Left hindlimb (tissue), 1 donor: ENCODE results near the gene C15orf62.

ENCODE experiments used
- DNase-seq: peaks from one replicate; pipeline ENCODE4 v3.0.0-alpha.2; 2018

Gene C15orf62

DNA sequence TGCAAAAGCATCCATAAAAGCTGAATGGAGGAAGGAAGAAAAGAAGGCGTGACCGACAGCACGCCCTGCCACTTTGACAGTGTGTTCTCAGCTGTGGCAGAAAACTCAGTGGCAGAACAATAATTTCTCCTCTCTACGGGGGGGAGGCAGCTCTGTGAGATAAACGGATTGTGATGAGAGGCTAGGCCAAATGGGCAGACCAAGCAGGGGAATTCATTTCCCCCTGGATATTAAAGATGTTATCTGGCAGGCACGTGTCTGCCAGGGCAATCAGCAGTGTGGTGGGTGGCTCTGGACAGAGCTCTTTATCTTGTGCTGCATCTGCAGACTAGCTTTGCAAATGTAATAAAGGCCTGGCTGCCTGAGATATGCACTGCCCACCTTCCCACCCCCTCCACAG lies 12.8 kb upstream of the C15orf62 start:
- no peak for DNase-seq

DNA sequence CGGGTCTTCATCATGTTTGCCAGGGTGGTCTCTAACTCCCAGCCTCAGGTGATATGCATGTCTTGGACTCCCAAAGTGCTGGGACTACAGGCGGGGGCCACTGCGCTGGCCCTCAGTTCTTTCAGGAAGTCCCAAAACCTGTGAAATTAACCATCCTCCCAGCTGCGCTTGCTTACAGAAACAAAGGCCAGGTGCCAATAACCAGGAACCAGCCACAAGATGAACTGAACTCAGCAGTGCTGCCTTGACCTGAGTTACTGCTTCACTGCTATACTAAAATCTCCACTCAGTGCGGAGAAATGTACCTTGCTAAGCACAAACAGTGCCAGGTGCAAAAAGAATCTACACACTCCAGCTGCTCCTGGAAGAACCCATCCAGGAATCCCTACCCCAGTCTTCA lies 9.8 kb upstream of the C15orf62 start:
- no peak for DNase-seq

DNA sequence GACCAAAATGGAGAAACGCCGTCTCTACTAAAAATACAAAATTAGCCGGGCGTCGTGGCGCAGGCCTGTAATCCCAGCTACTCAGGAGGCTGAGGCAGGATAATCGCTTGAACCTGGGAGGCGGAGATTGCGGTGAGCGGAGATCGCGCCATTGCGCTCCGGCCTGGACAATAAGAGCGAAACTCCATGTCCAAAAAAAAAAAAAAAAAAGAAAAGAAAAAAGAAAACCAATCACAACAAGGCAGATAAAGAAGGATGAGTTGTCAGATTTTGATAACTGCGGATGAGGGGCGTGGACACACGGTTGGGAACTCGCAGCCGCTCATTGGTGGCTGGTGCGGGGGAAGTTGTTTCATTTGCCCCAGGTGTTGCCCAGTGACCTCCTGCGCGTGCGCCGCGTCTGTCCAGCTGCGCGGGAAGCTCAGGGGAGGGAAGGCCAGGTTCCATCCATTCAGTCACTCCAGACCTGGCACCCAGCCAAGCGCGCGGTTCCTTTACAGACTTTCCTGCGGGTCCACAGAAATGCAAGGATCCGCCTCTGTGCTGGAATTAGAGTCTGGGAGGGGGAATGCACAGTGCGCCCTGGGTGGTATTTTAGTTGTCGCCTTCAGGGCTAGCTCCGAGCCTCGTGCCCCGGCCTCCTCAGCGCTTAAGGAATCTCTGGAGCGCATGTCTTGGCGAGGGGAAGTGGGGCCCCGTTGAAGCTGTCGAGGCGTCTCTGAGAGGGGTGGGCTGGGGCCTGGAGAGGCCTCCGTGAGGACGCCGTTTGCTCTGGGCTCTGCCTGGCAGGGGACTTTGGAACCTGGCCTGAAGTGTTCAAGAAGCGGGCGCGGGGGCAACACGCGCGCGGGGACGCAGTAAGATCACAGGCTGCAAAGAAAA lies 6.6 kb upstream of the C15orf62 start:
- peak; percentile 86 for DNase-seq

DNA sequence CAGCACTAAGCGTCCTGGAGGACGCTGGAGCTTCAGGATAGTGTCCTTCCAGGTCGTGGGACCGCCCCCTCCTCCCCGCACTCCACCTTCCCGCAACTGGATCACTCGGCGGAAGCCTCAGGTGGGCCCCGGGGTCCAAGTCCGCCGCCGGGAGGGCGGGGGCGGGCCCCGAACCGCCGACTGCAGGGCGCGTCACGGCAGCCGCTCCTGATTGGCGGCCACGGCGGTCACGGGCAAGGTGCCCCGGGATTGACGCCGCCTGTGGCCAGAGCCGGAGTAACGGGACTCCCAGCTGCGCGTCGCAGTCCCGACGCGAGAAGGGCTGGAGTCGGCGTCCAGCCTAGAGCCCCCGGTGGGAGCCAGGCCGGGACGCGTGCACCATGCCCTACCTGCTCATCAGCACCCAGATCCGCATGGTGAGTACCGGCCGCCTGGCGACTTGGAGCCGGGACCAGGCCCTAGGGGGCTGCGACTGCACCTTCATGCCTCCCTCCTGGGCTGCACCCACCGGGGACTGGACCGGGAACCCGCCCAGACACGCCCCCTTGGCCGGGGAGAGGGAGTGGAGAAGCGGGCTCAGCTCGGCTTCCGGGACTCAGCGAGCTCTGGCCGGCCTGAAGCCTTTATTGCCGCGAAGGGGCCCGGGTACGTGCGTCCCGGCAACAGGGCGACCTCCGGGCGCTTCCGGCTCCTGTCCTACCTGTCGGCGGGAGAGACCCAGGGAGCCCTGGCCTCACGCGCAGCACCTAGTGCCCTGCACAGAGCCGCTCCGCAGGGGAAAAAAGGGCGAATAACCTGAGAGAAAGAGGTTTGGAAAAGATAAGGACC lies 5.8 kb upstream of the C15orf62 start, which contains the start of gene GCHFR:
TSS of gene GCHFR (plus strand) at position 268 of the 828 bp plus-strand sequence. CDS start at position 381, 113 bp downstream.
- peak; percentile 87 for DNase-seq

DNA sequence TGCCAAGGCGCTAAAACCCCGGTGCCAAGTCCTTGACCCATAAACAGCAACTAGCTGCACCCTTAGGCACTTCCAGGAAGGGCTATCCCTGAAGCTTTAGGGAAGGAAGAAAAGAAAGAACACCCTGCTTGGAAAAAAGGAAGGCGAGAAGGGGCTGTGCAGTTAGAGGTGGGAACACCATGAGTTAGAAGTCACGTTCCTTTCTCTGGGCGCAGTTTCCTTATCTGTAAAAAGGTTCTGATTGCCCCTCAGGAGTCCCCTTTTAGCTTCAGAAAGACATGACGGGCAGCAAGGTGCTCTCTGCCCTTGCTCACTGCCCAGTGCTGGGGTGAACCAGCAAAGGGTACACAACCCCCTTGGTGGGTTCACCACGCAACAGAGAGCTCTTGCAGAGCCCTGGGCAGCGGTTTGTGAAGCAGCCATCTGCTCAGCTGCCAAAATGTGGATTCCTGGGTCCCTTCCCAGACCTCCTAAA lies 5.1 kb upstream of the C15orf62 start:
- no peak for DNase-seq

DNA sequence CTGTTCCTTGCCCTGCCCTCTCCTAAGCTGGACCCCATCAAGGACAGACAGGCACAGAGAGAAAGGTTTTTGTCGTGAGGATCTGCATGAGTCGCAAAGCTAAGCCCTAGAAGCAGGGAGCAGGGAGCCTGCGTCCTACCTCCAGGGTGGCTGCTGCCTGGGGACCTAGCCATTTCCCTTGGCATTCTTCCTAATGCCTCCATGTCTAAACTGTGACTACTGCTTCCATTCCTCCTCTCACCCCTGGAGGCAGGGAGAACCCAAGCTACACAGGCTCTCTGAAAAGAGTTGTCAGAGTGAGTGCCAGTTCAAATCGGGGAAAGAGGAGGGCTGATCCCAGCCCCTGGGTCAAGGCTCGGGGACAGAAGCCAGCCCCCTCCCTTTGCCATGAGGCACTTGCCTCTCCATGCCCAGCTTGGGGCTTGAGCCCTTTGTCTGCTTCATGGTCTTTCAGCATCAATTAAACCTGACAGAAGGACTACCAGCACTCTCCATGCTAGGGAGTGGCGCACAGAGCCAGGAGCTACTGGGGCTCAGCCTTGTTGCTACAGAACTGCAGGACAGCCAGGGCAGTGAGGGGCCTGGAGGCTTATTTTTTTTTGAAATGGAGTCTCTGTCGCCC lies 3.5 kb upstream of the C15orf62 start:
- no peak for DNase-seq

DNA sequence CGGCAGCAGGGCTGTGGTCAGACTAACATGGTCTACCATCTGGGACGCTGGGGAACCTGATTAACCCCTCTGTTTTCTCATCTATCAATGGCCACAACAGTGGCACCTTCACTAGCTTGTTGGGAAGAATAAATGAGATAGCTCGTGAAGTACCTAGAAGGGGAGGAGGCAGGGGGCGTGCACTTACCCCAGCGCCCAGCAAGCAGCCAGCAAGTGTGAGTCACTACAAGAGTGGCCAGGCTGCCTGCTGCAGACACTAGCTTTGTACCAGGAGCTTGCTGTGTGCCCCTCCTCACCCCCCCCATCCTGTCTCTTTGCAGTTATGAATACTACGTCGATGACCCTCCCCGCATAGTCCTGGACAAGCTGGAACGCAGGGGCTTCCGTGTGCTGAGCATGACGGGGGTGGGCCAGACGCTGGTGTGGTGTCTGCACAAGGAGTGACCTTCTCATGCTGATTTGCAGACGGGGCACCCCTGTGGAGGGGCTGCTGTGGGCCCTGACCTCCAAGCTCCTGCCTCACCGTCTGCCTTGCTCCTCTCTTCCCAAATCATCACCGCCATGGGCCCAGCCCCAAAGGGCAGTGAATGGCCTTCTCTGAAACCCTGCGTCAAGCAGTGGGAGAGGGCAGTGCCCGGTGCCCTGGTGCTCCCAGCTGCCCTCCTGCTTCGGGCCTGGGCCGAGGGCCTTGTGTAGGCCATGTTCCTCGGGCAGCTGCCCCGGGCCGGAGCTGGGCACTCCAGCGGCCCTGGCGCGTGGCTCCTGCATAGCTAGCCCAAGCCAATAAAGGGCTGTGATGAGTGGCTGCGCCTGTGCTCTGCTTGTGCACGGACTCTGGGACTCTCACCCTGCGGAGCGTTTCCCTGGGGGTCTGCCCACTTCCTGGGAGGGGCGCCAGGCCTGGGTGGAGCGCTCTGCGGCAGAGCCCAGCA lies 2.6 kb upstream of the C15orf62 start:
- no peak for DNase-seq

DNA sequence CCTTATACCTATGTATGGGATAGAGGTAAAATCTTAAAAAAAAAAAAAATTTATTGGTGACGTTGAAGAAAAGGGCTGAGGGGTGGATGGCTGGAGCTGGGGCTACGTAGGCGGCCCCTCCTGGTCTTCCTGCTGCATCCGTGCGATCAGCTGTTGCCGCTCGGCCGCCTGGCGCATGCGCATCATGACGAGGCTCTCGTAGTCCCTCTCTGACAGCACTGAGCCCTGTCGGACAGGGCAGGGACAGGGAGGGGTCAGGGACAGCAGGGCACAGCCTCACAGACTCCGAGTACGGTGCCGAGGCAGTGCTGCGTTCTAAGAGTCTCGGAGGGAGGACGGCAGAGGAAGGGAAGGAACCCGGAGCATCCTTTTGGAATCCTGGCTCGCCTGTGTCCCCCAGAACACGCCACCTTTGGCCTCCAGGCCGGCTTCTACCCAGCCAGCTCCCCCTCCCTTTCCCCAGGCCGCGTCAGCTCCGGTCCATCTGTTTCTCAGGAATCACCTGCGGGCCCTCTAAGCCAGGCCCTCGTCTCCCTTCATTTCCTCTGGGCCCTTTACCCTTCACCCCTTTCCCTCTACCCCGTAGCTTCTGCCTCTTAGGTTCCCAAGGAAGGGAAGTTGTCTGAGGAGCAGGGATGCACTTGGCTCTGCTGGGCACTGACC lies 1.8 kb upstream of the C15orf62 start:
- no peak for DNase-seq

DNA sequence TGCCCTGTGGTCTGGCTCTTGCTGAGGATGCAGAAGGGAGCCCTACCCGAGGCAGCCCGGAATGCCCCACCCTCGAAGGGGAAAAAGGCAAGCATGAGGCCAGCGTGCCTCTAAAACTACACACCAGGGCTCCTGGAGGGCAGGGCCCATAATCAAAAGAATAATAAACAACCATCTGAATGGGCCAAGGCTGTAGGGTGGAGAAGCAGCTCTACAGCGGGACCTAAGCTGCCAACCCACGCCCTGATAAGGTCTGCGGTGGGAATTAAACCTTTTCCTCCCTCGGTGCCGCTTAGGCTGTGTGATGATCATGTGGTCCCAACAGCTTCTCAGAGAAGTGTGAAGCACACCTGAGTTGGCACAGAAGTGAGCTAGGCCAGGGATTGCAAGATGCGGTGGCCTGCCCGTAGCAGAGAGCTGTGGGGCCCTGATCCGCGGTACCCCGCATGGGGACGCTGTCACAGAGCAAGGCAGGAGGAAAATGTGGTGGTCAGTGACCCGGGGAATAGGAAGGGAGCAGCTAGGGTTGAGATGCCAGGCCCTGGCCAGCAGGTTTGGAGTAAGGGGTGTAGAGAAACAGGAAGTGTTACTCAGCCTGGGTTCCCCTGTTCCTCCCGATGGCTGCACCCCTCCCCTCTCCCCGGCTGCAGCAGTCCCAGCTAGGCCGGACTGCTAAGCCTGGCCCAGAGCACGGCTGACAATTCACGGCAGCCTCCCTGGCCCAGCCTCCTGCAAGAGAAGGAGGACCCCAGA lies 1.1 kb upstream of the C15orf62 start:
- no peak for DNase-seq

DNA sequence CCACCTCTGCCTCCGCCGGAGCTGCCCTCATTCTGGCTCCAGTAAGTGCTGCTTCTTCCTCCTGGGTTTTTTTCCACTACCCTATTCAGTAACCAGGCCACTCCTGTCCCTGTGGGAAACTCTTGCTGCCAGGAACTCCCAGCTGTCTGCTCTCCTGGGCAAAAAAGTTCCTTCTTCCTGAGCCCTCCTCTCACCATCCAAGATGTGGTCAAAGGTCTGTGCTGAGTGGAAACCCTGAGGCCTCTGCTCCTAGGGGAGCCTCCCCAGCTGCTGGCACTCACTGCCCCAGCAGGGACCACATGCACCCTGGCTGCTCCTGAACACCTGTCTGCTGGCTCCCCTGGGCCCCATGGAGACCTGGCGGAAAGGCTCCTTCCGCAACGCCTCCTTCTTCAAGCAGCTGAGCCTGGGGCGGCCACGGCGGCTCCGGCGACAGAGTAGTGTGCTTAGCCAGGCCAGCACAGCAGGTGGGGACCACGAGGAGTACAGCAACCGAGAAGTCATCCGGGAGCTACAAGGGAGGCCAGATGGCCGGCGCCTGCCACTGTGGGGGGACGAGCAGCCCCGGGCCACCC lies 454 bp downstream of the C15orf62 start:
- DNase-seq, result no peak

DNA sequence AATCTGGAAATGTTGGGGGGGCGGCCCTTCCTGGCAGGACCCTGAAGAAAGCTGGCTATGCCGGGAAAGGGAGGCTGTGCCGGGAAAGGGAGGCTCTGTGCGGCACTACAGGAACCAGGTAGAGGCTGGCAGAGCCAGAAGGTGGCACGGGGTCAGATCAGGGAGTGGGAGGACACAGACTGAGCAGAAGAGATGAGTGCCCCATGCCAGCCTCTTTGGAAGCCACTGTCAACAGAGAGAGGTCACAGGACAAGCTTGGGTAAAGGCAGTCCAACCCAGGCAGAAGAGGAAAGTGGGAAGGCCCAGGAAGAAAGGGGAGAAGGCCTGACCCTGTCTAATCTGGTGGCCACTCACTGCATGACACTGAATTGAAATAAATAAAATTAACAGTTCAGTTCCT lies 1.5 kb downstream of the C15orf62 start:
- no peak for DNase-seq

DNA sequence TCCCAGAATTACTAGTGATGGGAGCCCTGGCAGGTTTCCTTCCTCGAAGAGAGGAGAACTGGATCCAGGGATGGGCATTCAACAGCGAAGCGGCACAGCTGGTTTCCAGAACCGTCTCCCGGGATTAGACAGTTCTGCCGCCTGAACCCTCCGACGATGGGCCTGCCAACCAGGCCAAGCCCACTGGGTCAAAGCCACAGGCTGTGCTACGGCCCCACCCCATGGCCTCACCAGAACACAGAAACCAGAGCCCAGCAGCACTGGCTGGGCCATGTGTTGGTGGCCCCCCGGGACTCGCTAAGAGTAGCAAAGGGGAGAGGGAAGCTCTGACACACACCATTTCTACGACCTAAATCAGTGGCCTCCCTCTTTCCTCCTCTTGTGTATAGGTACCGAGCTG lies 2.2 kb downstream of the C15orf62 start:
- DNase-seq, result no peak

DNA sequence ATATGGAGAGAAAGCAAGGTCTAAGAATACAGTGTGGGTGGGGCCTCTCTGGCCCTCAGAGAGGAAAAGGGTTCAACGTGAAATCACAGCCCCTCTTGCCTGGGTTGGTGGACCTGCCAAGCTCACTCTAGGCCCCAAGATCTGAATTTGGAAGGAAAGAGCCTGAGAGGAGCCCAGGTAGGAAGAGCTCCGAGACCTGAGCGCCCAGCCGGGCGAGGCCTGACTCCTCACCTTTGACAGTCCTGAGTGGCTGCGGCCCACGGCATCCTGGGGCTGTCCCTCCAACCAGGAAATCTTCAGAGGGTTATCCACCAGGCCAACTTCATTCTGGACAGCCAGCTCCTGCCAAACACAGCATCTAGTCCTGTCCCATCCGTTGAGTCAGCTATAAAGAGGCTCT lies 3.7 kb downstream of the C15orf62 start:
- no peak for DNase-seq

DNA sequence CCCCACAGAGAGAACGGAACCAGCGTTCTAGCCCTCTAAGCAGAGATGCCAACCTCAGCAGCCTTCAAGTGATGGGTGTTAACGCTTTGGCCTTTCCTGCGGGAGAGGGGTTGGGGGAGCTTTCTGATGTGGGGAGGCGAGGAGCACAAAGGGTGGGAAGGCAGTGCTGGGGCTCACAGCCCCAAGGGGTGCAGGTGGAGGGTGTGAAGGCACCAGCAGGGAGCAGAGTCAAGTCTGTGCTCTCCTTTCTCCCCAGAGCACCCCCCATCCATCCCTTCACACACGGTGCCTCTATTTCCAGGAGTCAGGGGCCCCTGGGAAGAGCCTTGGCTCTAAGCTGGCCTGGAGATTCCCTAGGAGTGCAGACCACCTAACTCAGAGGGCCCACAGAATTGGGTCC lies 4.1 kb downstream of the C15orf62 start:
- DNase-seq, result no peak

DNA sequence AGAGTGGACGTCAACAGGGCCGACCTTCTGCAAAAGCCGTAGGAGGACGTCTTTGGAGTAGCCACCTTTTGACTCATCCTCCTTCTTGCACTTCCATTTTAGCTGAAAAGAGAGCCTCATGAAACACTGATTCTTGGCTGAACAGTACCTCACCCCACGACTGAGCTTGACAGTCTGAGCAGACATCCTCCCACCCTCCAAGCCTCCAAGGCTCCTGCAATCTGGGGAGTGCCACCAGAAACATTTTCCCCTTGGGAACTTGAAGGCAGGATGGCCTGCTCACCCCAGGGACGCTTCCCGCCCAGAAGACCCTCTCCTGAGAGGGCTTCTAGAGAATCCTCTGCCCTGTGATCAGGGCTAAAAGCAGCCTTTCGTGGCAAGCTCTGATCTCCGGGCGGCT lies 5.2 kb downstream of the C15orf62 start:
- DNase-seq, result no peak

DNA sequence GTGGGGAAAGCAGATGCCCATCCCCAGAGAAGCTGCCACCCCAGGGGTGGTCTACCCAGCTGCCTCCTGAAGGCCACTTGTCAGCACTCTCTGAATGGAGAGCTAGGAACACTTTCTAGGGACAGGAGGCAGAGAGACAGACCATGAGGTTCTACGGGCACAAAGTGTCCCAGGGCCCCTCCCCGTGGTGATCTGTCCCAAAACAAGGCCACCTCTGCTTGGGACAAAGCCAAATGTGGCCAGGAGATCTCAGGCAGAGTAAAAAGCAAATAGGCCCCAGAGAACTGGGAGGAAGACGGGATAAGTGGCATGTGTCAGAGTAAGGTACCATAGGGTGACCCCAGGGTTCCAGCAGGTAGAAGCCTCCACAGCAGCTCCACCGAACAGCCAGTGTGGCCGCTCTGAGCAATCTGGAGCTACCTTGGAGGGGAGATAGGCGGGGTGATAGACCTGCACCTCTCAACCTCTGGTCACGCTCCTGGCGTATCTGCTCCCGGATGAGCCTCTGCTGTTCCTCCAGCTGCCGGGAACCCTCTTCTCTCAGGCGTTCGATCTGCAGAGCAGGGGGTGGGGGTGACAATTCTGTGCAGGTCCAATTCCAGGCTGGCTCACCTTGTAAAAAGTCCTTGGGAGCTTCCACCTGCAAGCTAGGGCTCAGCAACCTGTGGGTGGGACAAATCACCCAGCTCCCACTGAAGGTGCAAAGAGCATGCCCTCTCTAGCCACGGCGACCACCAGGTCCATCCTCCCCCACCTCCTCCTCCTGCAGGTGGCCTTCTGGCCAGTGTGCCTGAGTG lies 6.2 kb downstream of the C15orf62 start:
- no peak for DNase-seq

DNA sequence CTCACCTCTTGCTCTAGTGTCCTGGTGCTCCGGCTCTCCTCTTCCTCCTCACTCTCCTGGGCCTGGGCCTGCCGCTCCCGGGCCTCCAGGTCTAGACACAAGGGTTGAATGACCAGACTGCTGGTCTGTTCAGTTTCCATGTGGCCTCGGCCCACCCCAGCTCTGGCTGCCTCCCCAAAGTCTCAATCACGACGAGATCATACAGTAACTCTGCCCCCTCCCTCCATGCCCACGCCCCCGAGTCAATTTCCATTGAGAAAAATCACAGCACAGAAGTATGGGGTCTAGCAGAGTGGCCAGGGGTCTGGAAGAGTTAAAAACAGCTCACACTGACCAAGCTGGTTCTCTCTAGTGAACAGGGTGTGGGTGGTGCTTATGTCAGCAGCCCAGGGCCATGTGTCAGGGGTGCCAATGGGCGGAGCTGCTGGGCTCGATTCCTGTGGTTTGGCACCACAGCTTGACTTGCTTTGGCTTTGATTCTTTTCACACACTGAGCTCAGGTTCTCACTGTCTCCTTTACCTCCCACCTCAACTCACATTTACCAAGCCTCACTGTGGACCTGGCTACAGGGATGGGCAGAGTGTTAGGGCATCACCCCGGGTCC lies 6.9 kb downstream of the C15orf62 start:
- peak; percentile 63 for DNase-seq

DNA sequence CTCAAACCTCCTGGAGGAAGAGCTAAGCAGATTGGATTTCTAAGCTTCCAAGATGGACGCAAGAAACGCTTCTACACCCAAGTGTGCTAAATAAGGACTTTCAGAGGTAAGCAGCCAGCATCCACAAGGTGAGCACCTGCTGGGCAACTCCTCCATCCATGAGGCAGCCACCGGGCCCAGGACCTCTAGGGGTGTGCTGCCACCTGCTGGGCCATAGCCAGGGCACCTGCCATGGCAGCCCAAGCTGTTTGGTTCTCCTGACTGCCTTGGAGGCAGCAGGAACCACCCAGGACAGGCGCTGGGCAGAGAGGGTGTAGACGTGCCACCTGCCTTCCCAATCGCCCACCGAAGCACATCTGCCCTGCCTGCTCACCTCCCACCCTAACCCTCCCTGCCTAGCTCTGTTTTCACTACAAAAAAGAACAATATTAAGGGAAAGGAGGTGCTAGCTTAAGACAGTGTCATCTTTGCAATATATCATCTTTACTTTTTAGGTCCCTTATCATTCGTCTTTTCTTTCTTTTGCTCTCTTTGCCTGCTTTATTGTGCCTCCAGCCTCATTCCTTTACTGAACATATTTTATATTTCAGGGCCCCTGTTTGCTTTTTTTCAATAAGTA lies 12.9 kb downstream of the C15orf62 start:
- DNase-seq, result no peak

DNA sequence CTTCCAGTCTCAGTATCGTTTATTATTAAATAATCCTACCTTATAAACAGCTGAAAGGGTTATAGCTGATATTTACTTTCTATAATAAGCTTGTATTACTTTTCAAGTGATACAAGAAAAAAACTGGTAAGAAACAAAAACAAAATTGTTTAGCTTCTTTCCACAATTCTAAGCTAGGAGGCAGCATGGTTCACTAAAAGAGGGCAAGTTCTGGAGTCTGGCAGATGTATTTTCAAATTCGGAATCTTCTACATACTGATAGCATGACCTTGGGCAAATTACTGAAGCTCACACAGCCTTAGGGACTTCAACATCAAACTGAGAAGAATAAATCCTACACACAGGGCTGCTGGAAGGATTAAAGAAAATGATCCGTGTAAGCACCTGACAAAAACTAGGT lies 15.4 kb downstream of the C15orf62 start:
- DNase-seq, result no peak
